Inflammatory macrophage treated with lipopolysaccharide for 1 hour (primary cell): Measurements from ENCODE around the gene S100A16.
"Not testable (repeated sequence)": the region's sequence is repeated elsewhere in the genome, so short reads cannot be mapped to it uniquely, and the experiment has no call there.

Experiments
- DNase-seq, 2 donors: peaks; one replicate each; pipeline ENCODE4 v3.0.0-alpha.2; 2020 to 2022

S100A16 gene

DNA sequence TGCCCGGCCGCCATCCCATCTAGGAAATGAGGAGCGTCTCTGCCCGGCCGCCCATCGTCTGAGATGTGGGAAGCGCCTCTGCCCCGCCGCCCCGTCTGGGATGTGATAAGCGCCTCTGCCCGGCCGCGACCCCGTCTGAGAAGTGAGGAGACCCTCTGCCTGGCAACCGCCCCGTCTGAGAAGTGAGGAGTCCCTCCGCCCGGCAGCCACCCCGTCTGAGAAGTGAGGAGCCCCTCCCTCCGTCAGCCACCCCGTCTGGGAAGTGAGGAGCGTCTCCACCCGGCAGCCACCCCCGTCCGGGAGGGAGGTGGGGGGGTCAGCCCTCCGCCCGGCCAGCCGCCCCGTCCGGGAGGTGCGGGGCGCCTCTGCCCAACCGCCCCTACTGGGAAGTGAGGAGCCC, 30.1 kb downstream of the S100A16 start:
- not testable (repeated sequence) for DNase-seq

DNA sequence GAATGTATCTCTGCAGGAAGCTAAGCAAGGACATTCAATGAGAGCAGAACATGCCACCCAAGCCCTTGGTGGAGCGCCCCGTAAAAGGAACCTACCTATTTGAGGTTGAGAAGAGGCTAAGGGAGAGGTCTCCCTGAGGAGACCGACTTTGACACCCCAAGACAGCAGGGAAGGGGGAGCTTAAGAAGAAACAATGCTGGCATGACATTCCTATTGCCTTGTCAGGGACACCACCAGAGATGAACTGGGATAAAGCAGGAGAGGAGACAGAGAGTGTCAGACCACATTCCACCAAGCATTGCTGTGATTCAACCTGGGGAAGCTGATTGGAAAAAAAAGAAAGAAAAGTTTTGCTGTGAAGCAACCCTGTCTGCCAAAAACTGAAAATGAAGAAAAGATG, 34.0 kb downstream of the S100A16 start:
- DNase-seq: no peak

DNA sequence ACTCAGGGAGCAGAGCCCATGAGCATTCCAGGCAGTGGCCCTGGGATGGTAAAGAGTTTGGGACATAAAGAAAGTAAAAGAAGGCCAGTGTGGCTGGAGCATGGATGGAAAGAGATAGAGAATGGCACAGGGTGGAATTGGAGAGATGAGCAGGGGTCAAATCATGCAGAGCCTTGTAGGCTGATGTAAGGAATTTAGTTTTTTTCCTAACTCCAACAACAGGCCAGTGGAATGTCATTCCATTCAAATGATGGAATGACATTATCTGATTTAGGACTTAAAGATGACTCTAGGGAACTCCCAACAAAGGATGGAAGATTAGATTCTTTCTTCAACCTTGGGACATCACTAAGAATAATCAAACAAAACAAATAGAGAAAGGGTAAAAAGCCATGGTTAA, 34.4 kb downstream of the S100A16 start:
- DNase-seq: no peak

DNA sequence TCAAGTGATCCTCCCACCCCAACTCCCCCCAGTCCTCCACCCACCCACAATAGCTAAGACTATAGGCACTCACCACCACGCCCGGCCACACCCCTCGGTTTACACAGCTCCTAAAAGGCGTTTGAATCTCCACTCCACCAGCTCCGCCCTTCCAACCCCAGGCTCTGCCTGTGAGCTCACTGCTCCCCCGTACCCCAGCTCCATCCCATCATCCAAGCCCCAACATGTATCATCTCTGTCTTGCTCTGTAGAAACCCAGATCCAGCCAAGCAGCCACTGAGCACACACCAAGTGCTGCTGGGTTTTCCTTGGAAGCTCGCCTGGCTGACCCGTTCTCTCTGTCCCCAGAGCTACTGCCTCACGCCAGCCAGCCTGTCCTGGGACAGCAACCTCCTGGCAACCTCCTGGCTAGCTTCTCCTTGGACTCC, 35.3 kb downstream of the S100A16 start:
- no peak for DNase-seq

DNA sequence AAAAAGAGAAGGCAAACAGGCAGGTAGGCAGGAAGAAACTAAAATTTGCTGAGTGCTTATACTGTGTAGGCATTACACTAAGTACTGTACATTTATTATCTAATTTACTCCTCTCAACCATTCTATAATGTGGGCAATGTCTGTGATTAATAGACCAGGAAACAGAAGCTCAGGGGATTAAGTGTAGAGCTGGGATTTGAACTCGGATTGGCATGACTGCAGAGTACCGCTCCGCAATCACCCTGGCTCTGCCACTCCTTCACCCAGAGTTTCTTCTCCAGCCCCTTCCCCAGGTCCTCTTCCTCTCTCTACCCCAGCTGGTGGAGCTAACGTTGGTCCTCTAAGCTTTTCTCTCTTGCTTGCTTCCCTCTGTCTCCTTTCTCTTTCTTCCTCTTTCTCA, 35.8 kb downstream of the S100A16 start:
- DNase-seq: no peak

DNA sequence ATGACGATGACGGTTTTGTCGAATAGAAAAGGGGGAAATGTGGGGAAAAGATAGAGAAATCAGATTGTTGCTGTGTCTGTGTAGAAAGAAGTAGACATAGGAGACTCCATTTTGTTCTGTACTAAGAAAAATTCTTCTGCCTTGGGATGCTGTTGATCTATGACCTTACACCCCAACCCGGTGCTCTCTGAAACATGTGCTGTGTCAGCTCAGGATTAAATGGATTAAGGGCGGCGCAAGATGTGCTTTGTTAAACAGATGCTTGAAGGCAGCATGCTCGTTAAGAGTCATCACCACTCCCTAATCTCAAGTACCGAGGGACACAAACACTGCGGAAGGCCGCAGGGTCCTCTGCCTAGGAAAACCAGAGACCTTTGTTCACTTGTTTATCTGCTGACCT, 37.4 kb downstream of the S100A16 start:
- not testable (repeated sequence) for DNase-seq

DNA sequence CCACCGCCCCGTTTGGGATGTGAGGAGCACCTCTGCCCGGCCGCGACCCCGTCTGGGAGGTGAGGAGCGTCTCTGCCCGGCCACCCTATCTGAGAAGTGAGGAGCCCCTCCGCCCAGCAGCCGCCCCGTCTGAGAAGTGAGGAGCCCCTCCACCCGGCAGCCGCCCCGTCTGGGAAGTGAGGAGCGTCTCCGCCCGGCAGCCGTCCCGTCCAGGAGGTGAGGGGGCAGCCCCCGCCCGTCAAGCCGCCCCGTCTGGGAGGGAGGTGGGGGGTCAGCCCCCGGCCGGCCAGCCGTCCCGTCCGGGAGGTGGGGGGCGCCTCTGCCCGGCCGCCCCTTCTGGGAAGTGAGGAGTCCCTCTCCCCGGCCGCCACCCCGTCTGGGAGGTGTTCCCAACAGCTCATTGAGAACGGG, 37.9 kb downstream of the S100A16 start:
- DNase-seq: not testable (repeated sequence)

DNA sequence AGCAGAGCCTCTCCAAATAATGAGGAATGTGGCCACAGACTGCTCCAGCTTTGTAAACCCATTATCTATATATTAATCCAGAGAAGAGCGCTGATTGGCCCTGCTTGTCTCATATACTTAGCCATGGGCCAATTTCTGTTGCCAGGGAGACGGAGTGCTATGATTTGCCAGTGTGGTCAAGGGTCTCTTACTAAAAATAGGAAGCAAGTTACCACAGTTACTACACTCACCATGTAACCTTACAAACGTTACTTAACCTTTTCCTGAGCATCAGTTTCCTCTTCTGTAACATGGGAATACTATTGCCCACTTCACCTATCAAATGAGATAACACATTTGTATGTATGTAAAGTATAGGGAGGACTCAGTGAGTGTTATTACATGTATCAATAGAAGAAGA, 39.6 kb downstream of the S100A16 start:
- DNase-seq: peak; percentile 53 to 70

DNA sequence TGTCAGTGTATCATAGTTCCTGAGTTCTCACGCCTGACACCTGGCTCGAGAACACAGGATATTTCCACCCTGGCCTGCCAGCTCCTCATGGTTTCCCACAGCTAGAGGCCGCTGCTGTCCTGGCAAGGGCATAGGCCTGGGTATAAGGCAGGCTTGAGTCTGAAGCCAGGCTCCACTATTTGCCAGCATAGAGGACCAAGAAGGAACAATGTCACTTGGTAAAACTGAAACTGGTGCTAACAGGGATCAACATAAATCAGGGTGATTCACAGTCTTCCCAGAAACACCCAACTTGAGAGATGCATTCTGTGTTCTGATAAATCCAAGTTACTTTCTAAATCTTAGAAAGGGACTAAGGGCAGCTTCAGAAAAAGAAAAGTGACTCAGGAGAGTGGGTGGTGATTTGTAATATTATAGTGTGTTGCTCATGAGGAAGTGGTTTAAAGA, 40.3 kb downstream of the S100A16 start:
- peak; percentile 91 to 93 for DNase-seq

DNA sequence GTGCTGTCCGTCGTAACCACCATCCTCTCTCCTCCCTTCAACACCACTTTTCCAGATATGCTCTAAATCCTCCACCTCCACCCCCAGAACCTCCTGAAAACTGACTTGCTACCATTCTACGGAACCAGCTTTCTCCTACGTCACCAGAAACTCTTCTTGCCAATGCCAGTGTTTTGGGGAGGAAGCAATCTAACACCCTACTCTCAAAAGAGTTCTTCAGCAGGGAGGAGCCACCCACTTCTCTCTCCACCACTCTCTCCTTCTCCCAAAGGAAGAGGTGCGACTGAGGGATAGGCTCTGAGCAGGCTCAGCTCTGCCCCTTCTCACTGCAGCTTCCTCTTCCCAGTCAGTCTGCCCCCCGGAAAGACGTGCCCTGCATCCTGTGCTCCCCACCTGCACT, 41.2 kb downstream of the S100A16 start:
- DNase-seq: no peak

DNA sequence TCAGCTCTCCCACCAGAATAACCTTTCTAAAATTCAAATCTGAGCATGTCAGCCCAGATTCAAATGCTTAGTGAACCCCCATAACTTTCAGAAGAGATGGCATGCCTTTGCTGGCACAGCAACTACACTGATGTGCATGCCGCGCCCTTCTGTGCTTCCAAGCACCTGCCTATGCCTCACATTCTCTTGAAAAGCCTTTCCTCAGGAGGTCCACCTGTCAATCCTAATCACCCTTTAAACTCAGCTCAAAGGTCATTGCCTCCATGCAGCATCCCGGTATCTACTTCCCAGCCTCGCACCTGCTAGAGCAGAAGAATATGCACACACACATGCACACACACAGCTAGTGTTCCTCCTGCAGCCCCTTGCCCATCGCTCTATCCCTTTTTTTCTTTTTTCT, 42.1 kb downstream of the S100A16 start:
- DNase-seq: no peak

DNA sequence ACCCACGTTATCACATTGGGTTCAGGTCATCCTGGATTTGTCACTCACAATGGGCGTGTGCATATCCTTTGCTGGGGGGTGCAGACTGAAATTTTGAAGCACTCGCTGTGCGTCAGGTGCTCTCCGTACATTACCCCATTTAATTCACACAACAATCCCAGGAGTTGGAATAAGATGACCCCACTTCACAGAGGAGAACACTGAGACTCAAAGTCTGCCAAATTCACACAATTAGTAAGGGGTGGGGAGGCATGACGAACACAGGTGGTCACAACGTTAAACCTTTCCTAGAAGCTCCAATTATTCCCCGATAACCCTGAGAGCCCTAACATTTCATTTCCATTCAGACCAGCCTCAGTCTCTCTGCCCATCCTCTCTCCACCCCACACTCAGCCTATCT, 43.5 kb downstream of the S100A16 start:
- no peak for DNase-seq

DNA sequence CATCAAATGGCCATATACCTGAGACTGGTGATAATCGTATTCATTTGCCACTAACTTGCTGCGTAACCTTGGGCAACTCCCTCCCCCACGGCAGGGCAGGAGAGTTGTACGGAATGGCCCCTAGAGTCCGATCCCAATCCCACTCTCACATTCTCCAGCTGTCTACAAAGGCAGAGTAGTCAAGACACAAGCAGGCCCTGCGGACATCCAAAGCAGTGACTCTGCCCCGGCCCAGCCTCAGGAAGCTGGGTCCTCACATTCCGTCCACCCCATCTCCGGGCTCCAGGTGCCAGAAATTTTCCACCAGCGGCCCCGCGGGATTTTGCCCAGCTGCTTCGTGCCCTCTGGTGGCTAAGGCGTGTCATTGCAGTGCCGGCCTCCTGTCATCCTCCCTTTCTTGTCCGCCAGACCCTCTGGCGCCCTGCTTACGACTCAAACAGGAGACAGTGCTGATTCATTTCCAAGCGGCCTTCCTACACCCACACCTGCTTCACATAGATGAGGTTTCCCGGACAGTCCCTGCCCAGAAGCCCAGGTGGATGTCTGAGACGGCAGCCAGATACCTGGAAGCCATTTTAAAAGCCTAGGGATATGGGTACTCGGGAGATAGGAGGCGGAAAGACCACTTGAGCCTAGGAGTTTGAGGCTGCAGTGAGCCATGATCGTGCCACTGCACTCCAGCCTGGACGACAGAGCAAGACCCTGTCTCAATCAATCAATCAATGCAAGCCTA, 44.4 kb downstream of the S100A16 start:
- peak; percentile 58 to 92 for DNase-seq

DNA sequence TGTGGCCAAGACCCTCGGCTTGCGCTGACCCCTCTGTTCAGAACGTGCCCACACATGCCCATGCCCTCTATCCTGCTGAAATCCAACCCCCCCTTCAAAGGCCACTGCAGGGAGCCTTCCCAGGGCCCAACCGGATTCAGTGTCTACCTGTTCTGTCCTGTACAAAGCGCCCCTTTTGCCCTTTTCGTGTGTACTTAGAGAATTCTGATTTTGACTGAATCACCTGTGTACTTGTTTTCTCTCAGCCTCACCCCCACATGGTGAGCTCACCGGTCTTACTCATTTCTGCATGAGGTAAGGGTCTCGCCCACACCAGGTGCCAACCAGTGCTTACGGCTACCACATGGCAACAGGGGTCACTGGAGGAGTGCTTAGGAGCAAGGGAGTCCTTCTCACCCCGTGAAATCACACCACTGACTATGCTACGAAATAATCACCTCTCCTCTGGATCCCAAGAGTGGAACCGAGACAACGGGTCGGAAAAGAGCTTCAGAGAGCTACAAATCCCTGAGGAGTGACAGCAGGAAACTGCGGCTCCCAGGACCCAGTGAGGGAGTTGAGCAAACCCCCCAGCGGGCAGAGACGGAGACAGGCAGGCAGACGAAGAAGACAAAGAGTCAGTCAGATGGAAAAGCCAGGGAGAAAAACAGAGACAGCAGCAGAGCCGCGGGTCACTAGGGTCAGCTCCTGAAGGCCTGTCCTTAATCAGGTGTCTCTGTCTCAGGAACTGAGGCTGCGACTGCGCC, 45.1 kb downstream of the S100A16 start:
- DNase-seq: peak in 1 of 2 donors; percentile 31

DNA sequence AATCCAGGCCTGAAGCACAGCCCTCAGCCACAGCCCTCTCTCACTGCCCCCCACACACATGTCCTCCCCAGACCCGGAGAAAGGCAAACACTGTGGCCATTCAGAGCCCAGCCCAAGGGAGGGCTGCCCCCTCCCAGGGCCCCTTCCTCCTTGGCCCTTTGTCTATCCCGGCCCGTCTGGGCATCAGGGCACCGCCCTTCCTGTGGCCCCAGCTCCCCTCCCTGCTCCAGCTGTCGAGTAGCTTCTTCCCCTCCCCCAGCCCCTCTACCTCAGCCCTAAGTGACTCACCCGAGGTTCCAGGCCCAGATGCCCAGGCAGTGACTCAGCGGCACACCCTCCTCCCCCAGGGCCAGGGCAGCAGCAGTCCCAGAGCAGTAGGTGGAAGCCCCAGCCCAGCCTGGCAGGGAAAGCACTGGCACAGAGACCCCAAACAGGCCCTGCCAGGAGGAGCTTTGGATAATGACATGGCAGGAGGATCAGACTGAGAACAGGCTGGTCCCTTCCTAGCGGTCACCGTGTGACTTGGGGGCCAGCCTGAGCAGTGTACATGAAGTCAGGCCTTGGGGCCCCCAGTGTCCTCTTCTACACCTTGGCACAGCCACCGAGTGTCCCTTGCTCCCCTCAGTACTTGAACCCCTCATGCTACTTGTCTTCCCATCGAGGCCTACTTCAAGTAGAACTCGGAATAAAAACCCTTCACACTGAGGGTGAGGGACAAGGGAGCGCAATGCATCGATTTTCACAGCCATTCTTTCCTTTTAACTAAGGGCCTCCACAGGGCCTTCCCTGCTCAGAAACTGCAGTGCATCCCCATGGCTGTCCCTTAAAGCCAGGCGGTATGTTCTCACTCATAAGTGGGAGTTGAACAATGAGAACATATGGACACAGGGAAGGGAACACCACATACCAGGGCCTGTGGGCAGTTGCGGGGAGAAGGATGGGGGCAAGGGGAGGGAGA, 46.2 kb downstream of the S100A16 start:
- peak; percentile 95 to 98 for DNase-seq

DNA sequence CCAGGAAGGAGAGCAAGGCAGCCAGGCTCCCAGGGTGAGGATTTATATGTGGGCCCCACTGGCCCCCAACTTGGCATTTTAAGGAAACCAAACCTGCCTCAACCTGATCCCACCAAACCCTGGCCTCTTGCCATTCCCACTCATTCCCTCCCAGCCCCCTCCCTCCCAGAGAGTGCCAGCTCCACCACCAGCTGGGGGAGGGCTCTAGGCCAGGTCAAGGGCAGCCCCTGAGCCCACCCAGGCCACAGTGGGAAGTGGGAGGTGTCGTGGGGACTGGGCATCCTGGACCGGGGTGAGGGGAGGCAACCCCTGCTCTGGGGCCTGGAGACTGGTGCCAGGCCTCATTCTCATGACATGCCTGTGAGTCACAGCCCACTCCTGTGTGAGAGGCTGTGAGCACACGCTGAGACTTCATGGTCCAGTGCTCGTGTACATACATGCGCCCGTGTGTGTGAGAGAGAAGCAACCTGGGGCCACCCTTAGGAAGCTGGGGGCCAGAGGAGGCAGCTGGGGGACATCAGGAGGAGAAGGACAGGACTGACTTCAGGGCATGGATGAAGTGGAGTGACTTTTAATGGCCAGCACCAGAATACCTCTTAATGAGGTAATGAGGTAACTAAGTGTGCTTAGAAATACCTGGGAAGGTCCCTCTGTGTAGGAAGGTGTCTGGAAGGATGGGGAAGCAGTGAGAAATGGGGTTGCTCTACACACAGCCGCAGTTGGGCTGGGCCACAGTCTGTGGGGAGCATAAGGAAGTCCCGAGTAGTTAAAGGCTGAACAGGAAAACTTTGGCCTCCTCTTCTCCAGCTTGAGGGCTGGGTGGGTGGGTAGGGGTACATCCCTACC, 47.2 kb downstream of the S100A16 start, which contains the start of gene S100A2:
Gene S100A2 (minus strand): TSS at position 316 of the 846 bp plus-strand sequence. CDS start 1,967 bp downstream, outside the sequence.
- DNase-seq: peak; percentile 53 to 80

DNA sequence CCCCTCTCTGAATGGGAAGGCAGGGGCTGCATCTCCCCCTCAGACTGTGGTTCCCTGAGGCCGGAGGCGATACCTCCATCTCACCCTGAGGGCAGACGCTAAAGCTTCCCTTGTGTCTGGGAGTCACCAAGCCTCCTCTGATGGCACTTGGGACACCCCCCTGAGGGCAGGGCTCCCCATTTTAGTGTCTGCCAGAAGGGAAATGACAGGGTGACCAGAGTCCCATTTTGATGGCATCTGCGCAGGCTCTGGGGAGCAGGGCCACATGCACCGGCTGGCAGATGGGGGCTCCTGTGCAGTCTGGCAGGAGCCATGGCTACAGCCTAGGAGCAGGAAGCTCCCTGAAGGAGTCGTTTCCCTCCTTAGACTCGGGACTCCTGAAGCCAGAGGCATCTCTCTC, 48.9 kb downstream of the S100A16 start:
- no peak for DNase-seq

DNA sequence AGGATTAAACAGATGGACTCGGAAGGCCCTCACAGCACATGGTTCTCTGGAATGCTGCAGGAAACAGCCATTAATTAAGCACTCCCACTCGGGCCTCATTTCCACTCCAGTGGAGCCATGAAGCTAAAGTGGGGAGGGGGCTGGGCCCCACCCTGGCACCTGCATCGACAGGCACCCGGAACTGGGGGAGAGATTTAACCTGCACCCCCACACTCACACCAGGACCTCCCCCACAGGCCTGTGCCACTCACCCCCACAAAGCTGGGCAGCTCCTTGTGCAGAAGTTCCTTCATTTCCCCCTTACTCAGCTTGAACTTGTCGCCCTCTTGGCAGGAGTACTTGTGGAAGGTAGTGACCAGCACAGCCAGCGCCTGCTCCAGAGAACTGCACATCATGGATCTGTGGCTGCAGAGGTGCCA, 49.4 kb downstream of the S100A16 start:
- DNase-seq: no peak

DNA sequence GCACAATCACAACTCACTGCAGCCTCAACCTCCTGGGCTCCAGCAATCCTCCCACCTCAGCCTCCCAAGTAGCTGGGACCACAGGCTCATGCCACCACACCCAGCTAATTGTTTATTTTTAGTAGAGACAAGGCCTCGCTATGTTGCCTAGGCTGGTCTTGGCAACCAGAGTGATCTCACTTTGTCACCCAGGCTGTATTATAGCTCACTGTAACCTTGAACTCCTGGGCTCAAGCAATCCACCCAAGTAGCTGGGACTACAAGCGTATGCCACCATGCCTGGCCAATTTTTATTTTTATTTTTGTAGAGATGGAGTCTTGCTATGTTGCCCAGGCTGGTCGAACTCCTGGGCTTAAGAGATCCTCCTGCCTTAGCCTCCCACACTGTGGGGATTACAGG, 50.9 kb downstream of the S100A16 start:
- not testable (repeated sequence) for DNase-seq

DNA sequence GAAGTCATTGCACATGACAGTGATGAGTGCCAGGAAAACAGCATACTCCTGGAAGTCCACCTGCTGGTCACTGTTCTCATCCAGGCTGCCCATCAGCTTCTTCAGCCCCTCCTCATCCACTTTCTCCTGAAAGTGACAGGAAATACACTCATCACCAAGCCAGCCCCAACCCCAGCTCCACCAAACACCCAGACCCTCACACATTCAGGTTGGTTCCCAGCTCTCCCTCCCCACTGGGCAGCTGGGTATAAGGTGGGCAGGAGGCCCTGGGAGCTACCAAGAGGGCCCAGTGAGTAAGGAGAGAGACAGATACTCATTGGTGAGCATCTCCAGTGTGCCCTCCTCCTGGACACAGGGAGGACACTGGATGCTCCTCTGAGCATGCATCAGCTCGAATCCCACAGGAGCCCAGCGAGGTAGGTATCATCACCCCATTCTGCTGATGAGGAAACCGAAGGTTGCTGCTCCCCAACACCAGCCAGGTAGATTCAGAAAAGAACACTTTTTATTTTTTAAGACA, 51.4 kb downstream of the S100A16 start:
- DNase-seq: no peak

DNA sequence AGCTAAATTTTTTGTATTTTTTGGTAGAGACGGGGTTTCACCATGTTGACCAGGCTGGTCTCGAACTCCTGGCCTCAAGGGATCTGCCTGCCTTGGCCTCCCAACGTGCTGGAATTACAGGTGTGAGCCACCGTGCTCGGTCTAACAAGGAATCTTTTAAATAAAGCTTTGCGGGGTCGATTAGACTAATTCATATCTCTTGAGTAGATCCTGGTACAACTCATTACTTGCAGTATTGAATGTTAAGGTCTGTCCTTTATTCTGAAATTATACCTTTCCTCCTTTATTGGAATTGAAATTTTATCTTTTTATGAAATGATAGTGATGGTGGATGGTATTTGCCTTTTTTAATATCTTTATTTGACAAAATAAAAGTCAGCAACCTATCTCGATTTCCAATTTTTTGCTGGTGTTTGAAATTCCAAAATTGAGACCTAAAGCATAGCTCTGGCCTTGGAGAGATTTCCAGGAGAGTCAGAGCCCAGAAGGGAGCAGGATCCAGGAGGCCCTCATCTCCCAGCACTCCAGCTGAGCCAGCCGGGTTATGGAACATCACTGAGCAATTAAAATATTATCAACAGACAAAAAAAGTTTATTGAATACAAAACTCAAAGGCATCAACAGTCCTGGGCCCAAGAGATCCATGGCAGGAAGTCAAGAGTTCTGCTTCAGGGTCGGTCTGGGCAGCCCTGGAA, 52.0 kb downstream of the S100A16 start:
- no peak for DNase-seq
